Putamen (tissue), 1 donor: ENCODE data around the gene NDC80.
"Not testable (repeated sequence)": the region's sequence is repeated elsewhere in the genome, so short reads cannot be mapped to it uniquely, and the experiment has no call there.

Experiments used
- DNase-seq: peaks from one replicate; pipeline ENCODE4 v3.0.0-alpha.2; 2016; ENCODE audit warnings: low spot score

The NDC80 gene

GRCh38 chr18:2571200-2572170, at the start of gene NDC80, which contains the start of gene METTL4:
Gene NDC80 (plus strand): TSS chr18:2571557. CDS start chr18:2572986, 1,429 bp downstream.
Gene METTL4 (minus strand): TSS chr18:2571505. CDS start chr18:2567216, 4,289 bp downstream.
- peak; percentile 82 for DNase-seq

- DNase-seq, result no peak
Observed at GRCh38 chr18:2522112-2522511, 49.2 kb upstream of the NDC80 start.

- DNase-seq, result not testable (repeated sequence)
Observed at GRCh38 chr18:2524794-2525198, 46.6 kb upstream of the NDC80 start.

- DNase-seq, result no peak
Observed at GRCh38 chr18:2526329-2526728, 45.0 kb upstream of the NDC80 start.

- no peak for DNase-seq
Observed at GRCh38 chr18:2529154-2529553, 42.2 kb upstream of the NDC80 start.

- DNase-seq, result no peak
Observed at GRCh38 chr18:2531751-2532150, 39.6 kb upstream of the NDC80 start.

GRCh38 chr18:2532797-2533196, 38.6 kb upstream of the NDC80 start:
- DNase-seq, result no peak

GRCh38 chr18:2534906-2535305, 36.5 kb upstream of the NDC80 start:
- no peak for DNase-seq

- no peak for DNase-seq
Observed at GRCh38 chr18:2535419-2535910, 35.9 kb upstream of the NDC80 start.

- no peak for DNase-seq
Observed at GRCh38 chr18:2536063-2536462, 35.3 kb upstream of the NDC80 start.

GRCh38 chr18:2536493-2536892, 34.9 kb upstream of the NDC80 start:
- no peak for DNase-seq

- no peak for DNase-seq
Observed at GRCh38 chr18:2537296-2537695, 34.1 kb upstream of the NDC80 start.

- DNase-seq, result peak; percentile 12
Observed at GRCh38 chr18:2538236-2538635, 33.1 kb upstream of the NDC80 start.

- DNase-seq, result no peak
Observed at GRCh38 chr18:2538844-2539243, 32.5 kb upstream of the NDC80 start.

- DNase-seq, result no peak
Observed at GRCh38 chr18:2540575-2540974, 30.8 kb upstream of the NDC80 start.

- DNase-seq, result peak; percentile 3
Observed at GRCh38 chr18:2541925-2542563, 29.3 kb upstream of the NDC80 start.

GRCh38 chr18:2545155-2545554, 26.2 kb upstream of the NDC80 start:
- no peak for DNase-seq

- DNase-seq, result peak; percentile 23
Observed at GRCh38 chr18:2547477-2548087, 23.8 kb upstream of the NDC80 start.

GRCh38 chr18:2549462-2549861, 21.9 kb upstream of the NDC80 start:
- no peak for DNase-seq

GRCh38 chr18:2551425-2551824, 19.9 kb upstream of the NDC80 start:
- no peak for DNase-seq

GRCh38 chr18:2554696-2555095, 16.7 kb upstream of the NDC80 start:
- DNase-seq, result no peak

- DNase-seq, result no peak
Observed at GRCh38 chr18:2555895-2556294, 15.5 kb upstream of the NDC80 start.
